GM20000 (cell line): Measurements from ENCODE around the gene FIG4.
"Not testable (repeated sequence)": the region's sequence is repeated elsewhere in the genome, so short reads cannot be mapped to it uniquely, and the experiment has no call there.

Experiments used
- DNase-seq: peaks from one replicate; pipeline ENCODE4 v3.0.0; 2012; ENCODE audit warnings: low spot score
- CTCF ChIP-seq: IDR thresholded peaks from 2 replicates; pipeline ENCODE4 v1.5.1; 2012; ENCODE audit warnings: mild to moderate bottlenecking, control low read depth; ENCODE audit errors: extremely low read depth, missing control alignments

The FIG4 gene

DNA sequence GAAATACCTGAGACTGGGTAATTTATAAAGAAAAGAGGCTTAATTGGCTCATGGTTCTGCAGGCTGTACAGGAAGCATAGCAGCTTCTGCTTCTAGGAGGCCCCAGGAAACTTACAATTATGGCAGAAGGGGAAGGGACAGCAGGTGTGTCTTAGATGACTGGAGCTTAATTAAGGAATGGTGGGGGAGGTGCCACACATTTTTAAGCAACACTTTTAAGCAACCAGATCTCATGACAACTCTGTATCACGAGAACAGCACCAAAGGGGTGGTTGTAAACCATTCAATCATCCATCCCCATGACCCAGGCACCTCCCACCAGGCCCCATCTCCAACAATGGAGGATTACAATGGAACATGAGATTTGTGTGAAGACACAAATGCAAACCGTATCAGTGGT, 26.9 kb downstream of the FIG4 start:
- DNase-seq: no peak
- no peak for TF ChIP-seq CTCF

GRCh38 chr6:109718991-109719390, 27.9 kb downstream of the FIG4 start:
- TF ChIP-seq CTCF: no peak
- no peak for DNase-seq

DNA sequence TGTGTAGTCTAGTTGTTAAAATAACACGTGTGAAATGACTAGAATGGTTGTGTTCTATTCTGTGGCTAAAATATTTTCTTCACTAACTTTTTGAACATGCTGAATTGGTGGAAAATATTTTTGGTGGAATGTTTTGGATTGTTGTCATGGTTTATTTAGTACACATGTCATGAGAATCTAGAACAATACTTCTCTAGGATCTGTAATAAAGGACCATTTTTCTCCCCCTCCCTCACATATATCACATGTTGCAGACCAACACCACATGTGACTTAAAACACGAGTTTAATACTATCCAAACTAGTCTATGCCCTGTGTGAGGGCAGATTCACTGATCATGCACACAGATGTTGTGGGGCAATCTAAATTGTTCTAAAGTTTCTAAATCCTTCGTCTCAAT, 29.2 kb downstream of the FIG4 start:
- no peak for TF ChIP-seq CTCF
- no peak for DNase-seq

DNA sequence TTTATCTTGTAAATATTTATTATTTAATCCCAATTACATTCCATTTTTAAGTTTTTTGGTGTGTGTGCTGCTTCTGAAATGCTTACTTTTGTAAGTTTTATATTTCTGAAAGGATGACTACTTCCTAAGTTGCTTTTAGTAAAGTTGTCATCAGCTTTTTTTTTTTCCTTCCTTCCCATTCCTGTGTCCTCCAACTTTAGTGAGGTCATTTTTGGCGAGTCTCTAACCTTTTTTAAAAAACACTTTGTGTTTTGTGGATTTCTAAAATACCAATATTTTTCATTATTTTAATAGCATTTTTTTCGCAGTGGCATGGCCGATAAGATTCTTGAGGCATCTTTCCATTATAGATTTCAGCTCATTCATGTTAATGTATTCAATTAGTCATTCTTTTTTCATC, 30.9 kb downstream of the FIG4 start:
- TF ChIP-seq CTCF: no peak
- no peak for DNase-seq

- DNase-seq: no peak
- no peak for TF ChIP-seq CTCF
These were observed 31.6 kb downstream of the FIG4 start for GRCh38 chr6:109722564-109723254.

DNA sequence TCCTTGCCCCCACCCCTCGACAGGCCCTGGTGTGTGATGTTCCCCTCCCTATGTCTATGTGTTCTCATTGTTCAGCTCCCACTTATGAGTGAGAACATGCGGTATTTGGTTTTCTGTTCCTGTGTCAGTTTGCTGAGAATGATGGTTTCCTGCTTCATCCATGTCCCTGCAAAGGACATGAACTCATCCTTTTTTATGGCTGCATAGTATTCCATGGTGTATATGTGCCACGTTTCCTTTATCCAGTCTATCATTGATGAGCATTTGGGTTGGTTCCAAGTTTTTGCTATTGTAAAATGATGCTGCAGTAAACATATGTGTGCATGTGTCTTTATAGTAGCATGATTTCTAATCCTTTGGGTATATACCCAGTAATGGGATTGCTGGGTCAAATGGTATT, 34.2 kb downstream of the FIG4 start:
- DNase-seq: not testable (repeated sequence)

GRCh38 chr6:109736273-109737025, 45.4 kb downstream of the FIG4 start:
- no peak for TF ChIP-seq CTCF
- DNase-seq: no peak

GRCh38 chr6:109738255-109738654, 47.2 kb downstream of the FIG4 start:
- no peak for DNase-seq
- no peak for TF ChIP-seq CTCF
